LNCAP (cell line): ENCODE measurements around the gene SEC31A.

Experiments used
- TF ChIP-seq, protein P1 (sequence below): fragments of 450-650 bp; IDR thresholded peaks from 2 replicates; pipeline ENCODE4 v1.5.1; 2017; ENCODE audit warnings: mild to moderate bottlenecking

Gene SEC31A

DNA sequence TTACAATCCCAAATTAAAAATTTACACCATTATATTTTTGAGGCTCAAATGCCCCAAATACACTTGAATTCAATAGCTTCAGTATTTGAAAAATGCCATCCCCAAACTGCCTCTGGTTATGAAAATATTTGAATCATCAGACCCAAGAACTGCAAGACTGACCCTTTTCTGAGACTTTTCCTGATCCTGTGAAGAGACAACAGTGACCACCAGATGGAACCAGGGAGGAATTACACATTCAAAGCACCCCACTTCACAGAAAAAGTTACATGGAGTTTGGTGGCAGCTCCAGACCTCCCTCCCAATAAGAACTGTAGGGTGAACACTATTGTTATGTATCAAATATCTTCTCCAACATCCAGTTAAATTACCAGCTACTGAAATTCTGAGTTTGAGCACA lies 48.4 kb downstream of the SEC31A start:
- TF ChIP-seq, protein P1, sequence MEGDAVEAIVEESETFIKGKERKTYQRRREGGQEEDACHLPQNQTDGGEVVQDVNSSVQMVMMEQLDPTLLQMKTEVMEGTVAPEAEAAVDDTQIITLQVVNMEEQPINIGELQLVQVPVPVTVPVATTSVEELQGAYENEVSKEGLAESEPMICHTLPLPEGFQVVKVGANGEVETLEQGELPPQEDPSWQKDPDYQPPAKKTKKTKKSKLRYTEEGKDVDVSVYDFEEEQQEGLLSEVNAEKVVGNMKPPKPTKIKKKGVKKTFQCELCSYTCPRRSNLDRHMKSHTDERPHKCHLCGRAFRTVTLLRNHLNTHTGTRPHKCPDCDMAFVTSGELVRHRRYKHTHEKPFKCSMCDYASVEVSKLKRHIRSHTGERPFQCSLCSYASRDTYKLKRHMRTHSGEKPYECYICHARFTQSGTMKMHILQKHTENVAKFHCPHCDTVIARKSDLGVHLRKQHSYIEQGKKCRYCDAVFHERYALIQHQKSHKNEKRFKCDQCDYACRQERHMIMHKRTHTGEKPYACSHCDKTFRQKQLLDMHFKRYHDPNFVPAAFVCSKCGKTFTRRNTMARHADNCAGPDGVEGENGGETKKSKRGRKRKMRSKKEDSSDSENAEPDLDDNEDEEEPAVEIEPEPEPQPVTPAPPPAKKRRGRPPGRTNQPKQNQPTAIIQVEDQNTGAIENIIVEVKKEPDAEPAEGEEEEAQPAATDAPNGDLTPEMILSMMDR: no peak

DNA sequence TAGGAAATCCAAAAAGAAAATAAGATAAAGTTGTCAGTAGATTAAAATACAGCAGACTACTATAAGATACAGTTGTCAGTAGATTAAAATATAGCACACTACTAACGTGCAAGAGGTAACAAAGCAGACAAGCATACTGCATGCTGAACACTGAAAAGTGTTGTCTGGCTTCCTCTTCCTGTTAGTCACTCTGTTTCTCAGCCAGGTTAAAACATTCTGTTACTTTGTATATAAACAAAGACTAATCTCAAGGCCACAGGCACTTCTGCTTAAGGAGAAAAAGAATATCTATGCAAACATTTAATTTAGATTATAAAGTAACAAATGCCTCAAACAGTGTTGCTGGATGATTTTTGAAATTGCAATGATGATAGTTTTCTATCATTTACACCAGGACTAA lies 51.3 kb downstream of the SEC31A start:
- TF ChIP-seq, protein P1: no peak

DNA sequence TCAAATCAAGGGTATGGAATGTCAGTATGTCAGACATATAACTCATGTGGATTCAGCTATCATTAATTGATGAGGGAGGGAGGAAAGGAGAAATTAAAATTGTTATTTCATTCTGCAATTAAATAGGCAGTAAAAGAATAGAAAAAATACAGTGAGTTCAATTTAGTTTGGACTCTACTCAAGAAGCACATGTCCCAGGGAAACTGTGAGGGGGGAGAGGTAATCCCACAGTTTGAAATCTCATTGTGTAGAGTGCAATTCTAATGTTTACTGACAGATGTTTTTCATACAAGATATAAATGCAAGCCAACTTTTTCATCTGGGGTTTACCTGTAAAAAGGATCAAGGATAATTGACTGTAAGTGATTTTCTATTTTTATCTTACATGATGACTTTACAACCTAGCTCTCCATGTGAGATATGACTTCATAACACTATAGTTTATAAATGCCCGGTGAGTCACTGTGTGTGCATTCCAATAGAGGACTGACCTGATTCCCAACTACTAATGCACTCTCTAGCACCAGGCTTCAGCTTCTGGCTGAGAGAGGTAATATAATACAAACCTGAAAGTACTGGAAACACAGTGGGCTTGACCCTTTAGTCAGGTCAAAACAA lies 57.1 kb downstream of the SEC31A start:
- TF ChIP-seq, protein P1: no peak

DNA sequence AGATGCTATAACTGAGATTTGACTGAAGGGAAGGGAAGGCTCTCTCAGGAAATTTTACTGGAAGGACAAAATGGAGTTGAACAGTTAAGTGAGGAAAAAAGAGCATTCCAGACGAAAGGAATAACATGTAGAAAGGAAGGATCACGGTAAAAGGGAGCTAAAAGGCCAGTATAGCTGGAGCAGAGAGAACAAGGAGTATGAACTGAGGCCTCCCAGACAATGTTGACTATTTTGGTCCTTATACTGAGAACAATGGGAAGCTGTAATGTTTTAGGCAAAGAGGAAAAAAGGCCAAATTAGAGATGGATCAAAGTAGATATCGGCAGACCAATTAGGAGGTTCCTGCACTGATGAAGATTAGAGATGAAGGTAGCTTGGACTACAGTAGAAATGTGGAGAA lies 65.5 kb downstream of the SEC31A start:
- TF ChIP-seq, protein P1: no peak

DNA sequence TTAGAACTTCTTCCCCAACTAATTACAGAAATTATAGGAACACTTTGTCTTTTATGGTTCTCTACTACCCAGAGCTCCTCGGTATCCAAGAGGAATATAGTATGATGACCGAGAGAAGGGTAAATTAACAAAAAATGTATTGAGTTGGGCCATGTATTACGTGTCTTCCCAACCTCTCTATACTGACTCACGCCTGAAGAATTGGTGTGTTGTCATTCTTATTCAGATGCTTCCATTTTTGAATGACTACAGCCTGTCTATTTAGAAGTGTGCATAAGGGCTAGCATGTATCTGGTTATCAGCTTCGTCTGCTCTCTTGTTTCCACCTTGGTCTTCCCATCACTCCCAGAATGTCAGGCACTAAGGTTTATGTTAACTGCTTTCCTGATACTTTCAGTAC lies 67.9 kb downstream of the SEC31A start:
- TF ChIP-seq, protein P1: no peak

DNA sequence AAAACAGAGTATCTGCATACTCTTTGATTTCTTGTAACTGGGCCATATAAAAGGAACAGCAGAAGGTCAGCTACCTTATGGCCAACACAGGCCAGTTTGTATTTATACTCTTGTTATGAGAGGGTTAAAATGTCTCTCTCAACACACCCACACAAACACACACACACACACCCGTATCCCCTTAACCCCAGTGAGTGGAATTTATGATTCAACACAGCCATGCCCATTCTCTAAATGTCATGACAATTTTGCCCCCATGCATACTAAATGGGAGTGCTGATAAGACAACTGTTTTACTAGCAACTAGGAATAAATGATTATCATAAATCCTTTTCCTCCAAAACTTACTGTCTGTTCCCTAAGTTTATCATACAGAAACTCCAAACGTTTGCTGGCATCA lies 70.3 kb downstream of the SEC31A start:
- TF ChIP-seq, protein P1: no peak

DNA sequence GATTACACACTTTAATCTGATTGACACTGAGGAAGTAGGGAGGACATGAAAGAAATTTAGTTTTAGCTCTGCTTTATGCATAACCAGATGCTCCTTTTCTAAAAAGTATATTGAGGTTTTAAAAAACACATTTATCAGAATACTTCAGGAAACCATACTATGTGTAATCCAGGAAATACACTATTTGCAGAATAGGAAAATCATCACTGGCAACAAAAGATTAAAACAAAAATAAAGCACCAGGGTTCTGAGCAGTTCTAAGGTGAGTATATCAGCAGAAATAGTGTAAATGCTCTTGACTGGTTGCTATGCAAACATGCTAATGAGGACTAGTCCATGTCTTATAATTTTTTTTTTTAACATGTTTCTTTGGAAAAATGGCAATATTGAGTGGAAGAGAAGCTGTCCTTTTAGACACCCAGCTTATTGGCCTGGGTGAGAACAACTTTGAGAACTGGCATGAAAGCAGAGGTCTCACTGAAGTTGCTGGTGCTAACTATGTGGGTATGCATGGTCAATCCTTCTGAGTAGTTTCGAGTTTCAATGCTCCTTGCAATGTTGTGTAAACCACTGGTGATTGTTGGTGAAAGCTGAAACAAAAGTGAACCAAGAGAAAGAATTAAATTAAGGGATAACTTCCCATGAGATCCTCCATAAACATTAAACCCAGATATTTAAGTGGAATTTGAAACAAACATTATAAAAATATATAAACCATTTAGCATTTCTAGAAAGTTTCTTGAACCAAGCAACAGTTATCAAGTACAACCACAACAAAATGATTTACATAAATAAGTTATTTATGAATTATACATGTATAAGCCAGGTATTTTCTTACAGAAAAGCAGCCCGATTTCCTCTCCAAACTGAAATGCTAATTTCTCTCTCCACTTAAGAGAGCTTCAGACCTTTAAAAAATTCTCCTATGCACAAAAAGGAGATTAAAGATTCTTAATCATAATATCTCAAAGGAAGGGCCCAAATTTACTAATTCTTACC lies 72.0 kb downstream of the SEC31A start:
- TF ChIP-seq, protein P1: no peak
